HG03457 (cell line): ENCODE data around the gene POLD3.
"Not testable (repeated sequence)": the region's sequence is repeated elsewhere in the genome, so short reads cannot be mapped to it uniquely, and the experiment has no call there.

Source experiments
- ATAC-seq: cut with Tn5 transposase; IDR thresholded peaks from one replicate; pipeline ENCODE4 v1.9.1; 2021; ENCODE audit warnings: moderate number of reproducible peaks; ENCODE audit not compliant: unreplicated experiment

The POLD3 gene

GRCh38 chr11:74636630-74637184, 44.3 kb downstream of the POLD3 start:
- ATAC-seq = no peak

- no peak for ATAC-seq
Observed at GRCh38 chr11:74637700-74638099, 45.3 kb downstream of the POLD3 start.

- no peak for ATAC-seq
Observed at GRCh38 chr11:74638869-74639268, 46.5 kb downstream of the POLD3 start.

GRCh38 chr11:74639533-74639932, 47.2 kb downstream of the POLD3 start:
- no peak for ATAC-seq

- ATAC-seq = no peak
Observed at GRCh38 chr11:74641289-74641688, 48.9 kb downstream of the POLD3 start.

- no peak for ATAC-seq
Observed at GRCh38 chr11:74641905-74642304, 49.5 kb downstream of the POLD3 start.

- no peak for ATAC-seq
Observed at GRCh38 chr11:74642912-74643311, 50.5 kb downstream of the POLD3 start.

- ATAC-seq = no peak
Observed at GRCh38 chr11:74644081-74644480, 51.7 kb downstream of the POLD3 start.

GRCh38 chr11:74646215-74646614, 53.8 kb downstream of the POLD3 start:
- ATAC-seq = no peak

GRCh38 chr11:74646954-74647353, 54.6 kb downstream of the POLD3 start:
- no peak for ATAC-seq

GRCh38 chr11:74647404-74647803, 55.0 kb downstream of the POLD3 start:
- ATAC-seq = no peak

- no peak for ATAC-seq
Observed at GRCh38 chr11:74647831-74648230, 55.4 kb downstream of the POLD3 start.

- ATAC-seq = no peak
Observed at GRCh38 chr11:74648894-74649293, 56.5 kb downstream of the POLD3 start.

- ATAC-seq = no peak
Observed at GRCh38 chr11:74650498-74650897, 58.1 kb downstream of the POLD3 start.

- no peak for ATAC-seq
Observed at GRCh38 chr11:74654976-74655375, 62.6 kb downstream of the POLD3 start.

GRCh38 chr11:74659124-74659523, 66.7 kb downstream of the POLD3 start:
- ATAC-seq = not testable (repeated sequence)

- no peak for ATAC-seq
Observed at GRCh38 chr11:74662487-74663103, 70.2 kb downstream of the POLD3 start.

GRCh38 chr11:74663315-74663714, 70.9 kb downstream of the POLD3 start:
- ATAC-seq = no peak

- no peak for ATAC-seq
Observed at GRCh38 chr11:74669211-74670160, 77.1 kb downstream of the POLD3 start.

- no peak for ATAC-seq
Observed at GRCh38 chr11:74670171-74670570, 77.8 kb downstream of the POLD3 start.

- ATAC-seq = no peak
Observed at GRCh38 chr11:74671520-74672196, 79.3 kb downstream of the POLD3 start.
